IMR-90 (cell line): ENCODE measurements around the gene EIF4A2. TPM values are rescaled to one million over a fixed set of nuclear protein-coding genes. Genes with fewer than 3 reads are reported as not detected.
A peak's percentile ranks its signal among the peaks of the same experiment; 100 is the strongest.

ENCODE experiments used
- ATAC-seq: fragments of 200-7000 bp; cut with Tn5 transposase; 2 replicates; pipeline ENCODE4 v1.9.1; 2020; ENCODE audit warnings: low read depth, mild to moderate bottlenecking, moderate library complexity
- BruUV-seq: library from RNA; stranded (reverse); fragments of 400-500 nt; replicated peaks from 2 replicates; lab custom pipeline; 2021; lab: Mats Ljungman, UMichigan
- CTCF ChIA-PET: fragments of 300-600 bp; formaldehyde crosslinking; extraction: SDS; loops from one replicate; lab custom pipeline; 2021; ENCODE audit warnings: antibody characterized with exemption; lab: Yijun Ruan, JAX
- POLR2A ChIA-PET: fragments of 300-600 bp; sonication (Branson Sonifier 250); formaldehyde crosslinking; loops from one replicate; lab custom pipeline; 2022; ENCODE audit warnings: antibody characterized with exemption; ENCODE audit not compliant: unreplicated experiment; lab: Charles Lee
- DNase-seq: peaks from one replicate; pipeline ENCODE4 v3.0.0; 2013
- H2AFZ ChIP-seq: replicated peaks from 2 replicates; pipeline ENCODE3; 2013; ENCODE audit warnings: low read length, mild to moderate bottlenecking; ENCODE audit not compliant: poor library complexity
- H2AK5ac ChIP-seq: 2 replicates; pipeline ENCODE4 v1.6.1; 2013; ENCODE audit warnings: low read depth, low read length, inconsistent platforms
- H2AK9ac ChIP-seq: replicated peaks from 2 replicates; pipeline ENCODE3; 2013; ENCODE audit warnings: mild to moderate bottlenecking, low read depth, low read length, moderate library complexity; ENCODE audit not compliant: poor library complexity
- H2BK120ac ChIP-seq: 2 replicates; pipeline ENCODE4 v1.6.1; 2013; ENCODE audit warnings: low read depth, low read length, inconsistent platforms
- H2BK15ac ChIP-seq: 3 replicates; pipeline ENCODE4 v1.6.1; 2013; ENCODE audit warnings: low read depth, low read length, inconsistent platforms
- H2BK20ac ChIP-seq: 2 replicates; pipeline ENCODE4 v1.6.1; 2013; ENCODE audit warnings: low read depth, mild to moderate bottlenecking, inconsistent platforms, low read length, moderate library complexity
- H2BK5ac ChIP-seq: 2 replicates; pipeline ENCODE4 v1.6.1; 2013; ENCODE audit warnings: mild to moderate bottlenecking, low read depth, low read length, inconsistent platforms; ENCODE audit not compliant: poor library complexity, severe bottlenecking
- H3K14ac ChIP-seq: replicated peaks from 2 replicates; pipeline ENCODE4 v1.6.1; 2013; ENCODE audit warnings: low read depth, low read length, inconsistent platforms
- H3K18ac ChIP-seq: 2 replicates; pipeline ENCODE4 v1.6.1; 2013; ENCODE audit warnings: low read depth, low read length, control low read depth
- H3K23ac ChIP-seq: 2 replicates; pipeline ENCODE4 v1.6.1; 2013; ENCODE audit warnings: low read depth, low read length, inconsistent platforms
- H3K27ac ChIP-seq: 2 replicates; pipeline ENCODE4 v1.5.1; 2013; ENCODE audit warnings: mild to moderate bottlenecking, control low read depth, low read length; ENCODE audit not compliant: insufficient read depth
- H3K27me3 ChIP-seq: 2 replicates; pipeline ENCODE4 v1.6.1; 2013; ENCODE audit warnings: low read length; ENCODE audit not compliant: control insufficient read depth, insufficient read depth
- H3K36me3 ChIP-seq: 2 replicates; pipeline ENCODE4 v1.6.1; 2013; ENCODE audit warnings: low read length, mixed read lengths; ENCODE audit not compliant: control insufficient read depth, insufficient read depth
- H3K4ac ChIP-seq: 2 replicates; pipeline ENCODE4 v1.6.1; 2013; ENCODE audit warnings: low read depth, low read length, inconsistent platforms
- H3K4me1 ChIP-seq: 2 replicates; pipeline ENCODE4 v1.6.1; 2013; ENCODE audit warnings: low read length, mixed read lengths; ENCODE audit not compliant: control insufficient read depth, insufficient read depth
- H3K4me2 ChIP-seq: 2 replicates; pipeline ENCODE4 v1.6.1; 2013; ENCODE audit warnings: low read depth, mild to moderate bottlenecking, control low read depth, low read length, moderate library complexity
- H3K4me3 ChIP-seq: 2 replicates; pipeline ENCODE4 v1.5.1; 2013; ENCODE audit warnings: low read depth, mild to moderate bottlenecking, control low read depth, low read length, moderate library complexity; ENCODE audit not compliant: insufficient read depth
- H3K56ac ChIP-seq: 2 replicates; pipeline ENCODE4 v1.6.1; 2013; ENCODE audit warnings: low read length, inconsistent platforms; ENCODE audit not compliant: insufficient read depth; ENCODE audit errors: extremely low read depth
- H3K79me1 ChIP-seq, 2 experiments: 2 replicates each; pipeline ENCODE4 v1.6.1; 2013; ENCODE audit warnings: low read length in 2 of 2, inconsistent platforms in 1 of 2, low read depth in 1 of 2
- H3K9ac ChIP-seq: 2 replicates; pipeline ENCODE4 v1.6.1; 2013; ENCODE audit warnings: low read depth, low read length, control low read depth
- H3K9me1 ChIP-seq: 2 replicates; pipeline ENCODE4 v1.6.1; 2013; ENCODE audit warnings: low read length, inconsistent platforms; ENCODE audit not compliant: insufficient read depth
- H3K9me3 ChIP-seq: 2 replicates; pipeline ENCODE4 v1.6.1; 2013; ENCODE audit warnings: low read length; ENCODE audit not compliant: control insufficient read depth, insufficient read depth
- H4K20me1 ChIP-seq: 2 replicates; pipeline ENCODE4 v1.6.1; 2013; ENCODE audit warnings: low read length, inconsistent platforms; ENCODE audit not compliant: insufficient read depth
- H4K5ac ChIP-seq: 2 replicates; pipeline ENCODE4 v1.6.1; 2013; ENCODE audit warnings: mild to moderate bottlenecking, low read depth, low read length, control low read depth
- H4K8ac ChIP-seq, 2 experiments: 2 replicates each; pipeline ENCODE4 v1.6.1; 2013; ENCODE audit warnings: low read depth in 2 of 2, low read length in 2 of 2, control low read depth in 1 of 2, inconsistent platforms in 1 of 2
- H4K91ac ChIP-seq: 2 replicates; pipeline ENCODE4 v1.6.1; 2013; ENCODE audit warnings: low read depth, low read length, inconsistent platforms; ENCODE audit not compliant: insufficient read depth
- CEBPB ChIP-seq: IDR thresholded peaks from 2 replicates; pipeline ENCODE4 v1.6.1; 2012; ENCODE audit warnings: low read depth, low read length, improper control_type of control experiment
- FOS ChIP-seq: fragments of 150-350 bp; IDR thresholded peaks from 2 replicates; pipeline ENCODE4 v1.6.1; 2016; ENCODE audit warnings: low read depth, low read length
- MAFK ChIP-seq: IDR thresholded peaks from 2 replicates; pipeline ENCODE4 v1.6.1; 2012; ENCODE audit warnings: low read depth, low read length, improper control_type of control experiment
- MAZ ChIP-seq: IDR thresholded peaks from 2 replicates; pipeline ENCODE4 v1.6.1; 2012; ENCODE audit warnings: low read depth, mild to moderate bottlenecking, low read length, improper control_type of control experiment, moderate library complexity, borderline replicate concordance
- MXI1 ChIP-seq: IDR thresholded peaks from 2 replicates; pipeline ENCODE4 v1.6.1; 2012; ENCODE audit warnings: low read depth, mild to moderate bottlenecking, low read length, moderate library complexity, borderline replicate concordance
- POLR2A ChIP-seq: IDR thresholded peaks from 2 replicates; pipeline ENCODE4 v1.6.1; 2012; ENCODE audit warnings: mild to moderate bottlenecking, low read depth, low read length
- RAD21 ChIP-seq: IDR thresholded peaks from 2 replicates; pipeline ENCODE4 v1.6.1; 2012; ENCODE audit warnings: low read length, improper control_type of control experiment
- RFX5 ChIP-seq: IDR thresholded peaks from 2 replicates; pipeline ENCODE4 v1.8.0; 2012; ENCODE audit warnings: low read depth, mild to moderate bottlenecking, low read length, moderate library complexity
- SMC3 ChIP-seq: fragments of 150-350 bp; IDR thresholded peaks from 2 replicates; pipeline ENCODE4 v1.6.1; 2016; ENCODE audit warnings: low read depth, mild to moderate bottlenecking, antibody characterized with exemption, low read length, moderate library complexity
- WGBS, 2 experiments: methylation state at CpG; one replicate each; pipeline versions ENCODE4 v1.1.5 to v1.1.7; 2013; ENCODE audit warnings: missing lambda C conversion rate in 2 of 2; ENCODE audit not compliant: insufficient read length in 1 of 2; ENCODE audit errors: extremely low coverage in 2 of 2; 5-methylcytosine and 5-hydroxymethylcytosine counted together
- dilution Hi-C: fragments of 300-500 bp; cut with HindIII; formaldehyde crosslinking; loops from one replicate; pipeline ENCODE4 v1.14.3; 2018; ENCODE audit warnings: low sequenced_read_pairs; ENCODE audit not compliant: unreplicated experiment
- in situ Hi-C: fragments of 300-500 bp; cut with MboI; formaldehyde crosslinking; loops from 3 replicates; pipeline ENCODE4 v1.14.3; 2019; ENCODE audit warnings: low sequenced_read_pairs, inconsistent platforms, mixed read lengths
- intact Hi-C: fragments of 100-400 bp; cut with micrococcal nuclease; formaldehyde crosslinking; loops from 2 replicates; pipeline ENCODE4 v1.10.0; 2022
- polyA plus RNA-seq, 3 experiments: library from polyadenylated mRNA; depleted of rRNA; stranded (reverse); fragments of >200 nt; gene quantifications; 2 replicates each; pipeline ENCODE4 v1.2.3, GENCODE V29; 2012; ENCODE audit warnings: low replicate concordance in 1 of 3
- total RNA-seq: library from RNA; depleted of rRNA; stranded (reverse); fragments of >200 nt; gene quantifications from 2 replicates; pipeline ENCODE4 v1.2.3, GENCODE V29; 2012
- TF ChIP-seq, protein P1 (sequence below): fragments of 150-350 bp; IDR thresholded peaks from 2 replicates; pipeline ENCODE4 v1.6.1; 2016; ENCODE audit warnings: low read depth, mild to moderate bottlenecking, low read length, moderate library complexity, borderline replicate concordance

The EIF4A2 gene
- total and polyA plus RNA-seq, 2 of the 4 experiments (the other 2 are of a cell fraction): 310 to 320 TPM

DNA sequence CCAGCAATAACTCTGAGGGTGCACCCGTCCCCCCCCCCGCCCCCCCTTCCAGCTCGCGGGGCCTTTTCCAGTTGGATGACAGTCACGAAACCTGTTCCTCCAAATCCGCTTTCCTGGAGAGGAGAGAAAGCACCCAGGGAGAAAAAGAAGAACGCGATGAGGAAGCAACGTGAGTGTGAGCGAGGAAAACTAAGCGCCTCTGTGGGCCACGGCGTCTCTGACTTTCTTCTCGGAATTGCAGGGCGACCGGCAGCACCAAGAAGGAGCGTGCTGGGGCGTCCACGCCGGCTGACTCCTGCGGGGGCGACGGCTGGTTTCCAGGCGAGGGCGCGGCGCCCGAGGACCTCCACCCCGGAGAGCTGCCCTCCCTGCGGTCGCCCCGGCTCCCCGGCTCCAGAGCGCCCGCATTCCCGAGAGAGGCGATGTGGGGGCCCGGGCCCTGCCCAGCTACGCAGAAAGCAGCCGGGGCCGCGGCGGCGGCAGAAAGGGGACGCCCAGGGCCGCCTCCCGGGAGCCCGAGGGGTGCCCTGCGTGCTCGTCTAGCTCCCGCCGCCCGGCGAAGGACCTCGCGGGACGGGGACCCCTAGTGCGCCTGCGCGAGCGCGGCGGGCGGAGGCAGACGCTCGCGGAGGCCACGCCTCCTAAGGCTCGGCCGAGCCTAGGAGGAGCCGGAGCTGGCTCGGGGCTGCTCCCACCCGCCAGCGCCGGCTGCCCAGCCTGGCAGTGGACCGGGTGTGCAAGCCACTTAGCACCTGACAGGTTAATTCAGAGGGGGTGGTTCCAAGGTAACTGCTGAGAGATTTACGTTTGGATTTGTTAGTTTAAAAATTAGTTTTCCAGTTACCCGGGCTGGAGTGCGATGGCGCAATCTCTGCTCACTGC lies 43.8 kb downstream of the EIF4A2 start:
- H4K91ac ChIP-seq: no peak overlapping the region
- H2BK15ac ChIP-seq: no peak overlapping the region; the same call in 2 of the 3 replicates
- H3K27ac ChIP-seq: peak overlapping the region; percentile 14; the same call in 1 of the 2 replicates
- no peak overlapping the region for H2BK120ac ChIP-seq
- no peak overlapping the region for H4K5ac ChIP-seq
- H3K27me3 ChIP-seq: peaks cover 30% of the 10 kb centered on the region
- peak overlapping the region; percentile 81 for H2AK9ac ChIP-seq
- H3K56ac ChIP-seq: no peak overlapping the region
- peak overlapping the region; percentile 70 for H3K9ac ChIP-seq
- no peaks in the 10 kb centered on the region for H3K36me3 ChIP-seq
- H4K20me1 ChIP-seq: no peaks in the 10 kb centered on the region
- H2BK5ac ChIP-seq: no peak overlapping the region
- H3K23ac ChIP-seq: peak overlapping the region; percentile 49; the same call in 1 of the 2 replicates
- peak overlapping the region; percentile 53 for H3K4me3 ChIP-seq
- H3K4ac ChIP-seq: peak overlapping the region; percentile 64
- H2BK20ac ChIP-seq: no peak overlapping the region
- in situ Hi-C loops: no loop called here
- no peak overlapping the region for H2AK5ac ChIP-seq
- H3K4me2 ChIP-seq: peak overlapping the region; percentile 75
- peak overlapping the region; percentile 94 for H2AFZ ChIP-seq
- no peak overlapping the region for H4K8ac ChIP-seq
- H3K18ac ChIP-seq: no peak overlapping the region
- H3K9me1 ChIP-seq: no peaks in the 10 kb centered on the region; the same call in 1 of the 2 replicates
- no peaks in the 10 kb centered on the region for H3K9me3 ChIP-seq
- 5% methylated on average over 47 of the region's 80 CpGs; no CpG with 5 or more reads in 1 of the 2 experiments for WGBS, 2 experiments
- peak; percentile 72 for DNase-seq
- peak; percentile 90 for ATAC-seq
- peak overlapping the region; percentile 66; the same call in 1 of the 2 replicates for H3K14ac ChIP-seq
- CTCF ChIA-PET: interaction anchor here (0.6 kb wide), 1 partner anchor 181 kb away, joined by 4 read pairs; no protein-coding TSS in a partner anchor
- dilution Hi-C loops: no loop called here
- no TSS peak for BruUV-seq
- H3K79me1 ChIP-seq: peaks cover 0 to 11% of the 10 kb centered on the region in 2 experiments; a peak in 2 of 4 replicates
- POLR2A ChIA-PET: interaction anchor here (0.5 to 0.6 kb wide), 2 partner anchors 338 to 485 kb away, joined by 4 to 5 read pairs; no protein-coding TSS in a partner anchor
- intact Hi-C loops: loop anchor here (2.0 to 10.0 kb wide), 2 partner anchors 104 to 562 kb away; partner anchors contain the start of gene ST6GAL1
- no peak for TF ChIP-seq RAD21
- TF ChIP-seq FOS: no peak; the same call in 1 of the 2 replicates
- TF ChIP-seq MAFK: no peak
- peak; percentile 34; the same call in 1 of the 2 replicates for TF ChIP-seq POLR2A
- TF ChIP-seq RFX5: no peak
- TF ChIP-seq MXI1: no peak
- no peak for TF ChIP-seq SMC3
- TF ChIP-seq CEBPB: peak; percentile 91
- peak; percentile 12; the same call in 1 of the 2 replicates for TF ChIP-seq MAZ
- TF ChIP-seq, protein P1, sequence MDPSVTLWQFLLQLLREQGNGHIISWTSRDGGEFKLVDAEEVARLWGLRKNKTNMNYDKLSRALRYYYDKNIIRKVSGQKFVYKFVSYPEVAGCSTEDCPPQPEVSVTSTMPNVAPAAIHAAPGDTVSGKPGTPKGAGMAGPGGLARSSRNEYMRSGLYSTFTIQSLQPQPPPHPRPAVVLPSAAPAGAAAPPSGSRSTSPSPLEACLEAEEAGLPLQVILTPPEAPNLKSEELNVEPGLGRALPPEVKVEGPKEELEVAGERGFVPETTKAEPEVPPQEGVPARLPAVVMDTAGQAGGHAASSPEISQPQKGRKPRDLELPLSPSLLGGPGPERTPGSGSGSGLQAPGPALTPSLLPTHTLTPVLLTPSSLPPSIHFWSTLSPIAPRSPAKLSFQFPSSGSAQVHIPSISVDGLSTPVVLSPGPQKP: no peak
- peaks cover 13% of the 10 kb centered on the region for H3K4me1 ChIP-seq
